ENCODE results near the gene CCKAR. TPM values are rescaled to one million over a fixed set of nuclear protein-coding genes. Genes with fewer than 3 reads are reported as not detected.

Gene CCKAR
- total RNA-seq, 5 donors from 2014 or later (not counting 1 experiment from before 2014, with no cell fraction given), result not detected

DNA sequence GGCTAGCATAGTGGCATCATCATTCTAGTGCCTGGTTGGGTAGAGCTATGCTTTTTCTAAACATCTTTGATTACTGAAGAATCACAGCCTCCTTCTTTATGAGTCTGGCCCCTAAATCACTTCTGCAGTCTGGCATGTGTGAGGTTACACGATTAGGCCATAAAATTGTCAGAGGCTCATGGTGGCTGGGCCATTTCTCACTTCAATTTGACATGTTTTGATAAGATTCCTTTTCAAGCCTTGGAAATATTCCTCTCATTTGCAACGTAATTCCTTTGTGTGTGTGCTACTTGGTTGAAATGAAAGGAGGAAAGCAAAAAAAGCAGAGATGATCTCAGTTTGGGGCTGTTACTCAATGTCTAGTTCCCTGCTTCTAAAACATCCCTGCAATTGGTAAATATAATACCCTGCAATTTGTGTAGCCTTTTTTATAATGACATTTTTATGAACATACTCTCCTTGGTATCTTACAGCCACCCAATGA is 6.2 kb downstream of the CCKAR start:
- H3K4me3 ChIP-seq (ENCODE audit: control insufficient read depth in 1 of 2, extremely low read depth in 1 of 2, low read length in 1 of 2), result no peak overlapping the region
- H3K9me3 Mint-ChIP-seq, result no peaks in the 10 kb centered on the region
- POLR2A ChIA-PET, result interaction anchor here in 1 of 2 donors (0.7 kb wide), 1 partner anchor 1164 kb away, joined by 3 read pairs; no protein-coding TSS in a partner anchor
- no peaks in the 10 kb centered on the region for H3K9me3 ChIP-seq
- H3K4me1 Mint-ChIP-seq, result no peaks in the 10 kb centered on the region
- WGBS (ENCODE audit: insufficient coverage), result no CpG with 5 or more reads among the region's 2 CpGs
- CTCF ChIA-PET, result no interaction called here
- peaks cover 0 to 2% of the 10 kb centered on the region in 2 experiments for H3K27me3 ChIP-seq (replicated peaks in 1 of 2; ENCODE audit: control insufficient read depth in 2 of 2, extremely low read depth in 1 of 2, insufficient read depth in 2 of 2, low read length in 1 of 2)
- H3K4me1 ChIP-seq (ENCODE audit: control insufficient read depth in 1 of 2, extremely low read depth in 1 of 2, insufficient read depth in 2 of 2, low read length in 2 of 2), result no peaks in the 10 kb centered on the region
- peaks cover 3 to 9% of the 10 kb centered on the region in 2 donors for H3K27me3 Mint-ChIP-seq
- H3K36me3 Mint-ChIP-seq, result no peaks in the 10 kb centered on the region
- no peak overlapping the region for H3K27ac ChIP-seq (ENCODE audit: low read length)
- ATAC-seq (replicated peaks in 1 of 4) (no peak), DNase-seq (no peak)
- H3K36me3 ChIP-seq (ENCODE audit: control insufficient read depth in 2 of 2, extremely low read depth in 1 of 2, insufficient read depth in 1 of 2, low read length in 1 of 2), result no peaks in the 10 kb centered on the region
- H3K4me3 Mint-ChIP-seq, result no peak overlapping the region
- no peak overlapping the region for H3K27ac Mint-ChIP-seq

DNA sequence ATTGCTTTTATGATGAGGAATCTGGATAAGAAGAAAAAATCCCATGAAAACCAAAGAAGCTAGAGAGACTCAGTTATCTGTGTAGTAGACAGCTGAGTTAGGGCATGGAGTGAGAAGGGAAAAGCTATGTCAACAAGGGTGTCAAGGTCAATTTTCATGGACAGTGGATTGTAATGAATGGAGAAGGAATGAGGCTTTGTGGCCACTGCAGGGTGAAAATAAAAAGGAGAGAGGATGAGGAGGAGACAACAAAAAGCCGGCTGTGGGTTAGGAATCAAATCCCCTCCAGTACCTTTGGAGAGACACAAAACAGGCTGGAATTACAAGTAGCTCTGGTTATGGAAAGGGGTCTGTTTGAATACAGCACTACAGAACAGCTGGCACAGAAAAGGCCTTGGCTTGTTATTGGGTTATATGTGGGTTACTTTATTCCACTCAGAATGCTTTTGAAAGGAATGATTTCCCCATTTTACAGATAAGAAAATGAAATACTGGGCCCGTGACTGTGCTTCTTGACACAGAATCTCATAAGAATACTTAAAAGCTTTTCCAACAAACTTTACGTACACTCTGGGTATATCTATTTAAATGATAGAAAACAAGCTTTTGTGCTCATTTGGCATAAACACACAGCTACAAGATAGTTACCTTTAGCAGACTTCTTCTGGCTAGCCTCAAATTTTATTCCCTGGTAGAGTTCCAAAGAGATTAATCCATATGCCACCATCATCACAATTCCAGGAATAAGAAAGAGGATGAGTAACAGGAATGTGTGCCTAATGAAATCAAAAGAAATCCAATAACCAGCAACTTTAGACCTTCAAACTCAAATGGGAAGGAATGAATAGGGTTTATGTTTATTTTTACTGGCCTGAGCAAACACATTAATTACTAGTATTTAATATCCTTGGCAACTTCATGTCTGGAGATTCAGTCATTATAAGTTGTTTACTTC is 7.5 kb downstream of the CCKAR start:
- no peaks in the 10 kb centered on the region for H3K4me1 ChIP-seq (ENCODE audit: control insufficient read depth in 1 of 2, extremely low read depth in 1 of 2, insufficient read depth in 2 of 2, low read length in 2 of 2)
- Mint-ChIP-seq H3K27me3 (peaks cover 3 to 5% of the 10 kb centered on the region in 2 donors), H3K9me3 (no peaks in the 10 kb centered on the region), H3K4me1 (no peaks in the 10 kb centered on the region), H3K36me3 (no peaks in the 10 kb centered on the region), H3K27ac (no peak overlapping the region), H3K4me3 (no peak overlapping the region)
- POLR2A ChIA-PET, result interaction anchor here in 1 of 2 donors (0.6 kb wide), 1 partner anchor 85 kb away, joined by 4 read pairs; no protein-coding TSS in a partner anchor
- no peak for ATAC-seq (replicated peaks in 1 of 4)
- no peak overlapping the region for H3K27ac ChIP-seq (ENCODE audit: low read length)
- DNase-seq, result no peak
- no peak overlapping the region for H3K4me3 ChIP-seq (ENCODE audit: control insufficient read depth in 1 of 2, extremely low read depth in 1 of 2, low read length in 1 of 2)
- WGBS (ENCODE audit: insufficient coverage), result no CpG with 5 or more reads among the region's 3 CpGs
- no peaks in the 10 kb centered on the region for H3K36me3 ChIP-seq (ENCODE audit: control insufficient read depth in 2 of 2, extremely low read depth in 1 of 2, insufficient read depth in 1 of 2, low read length in 1 of 2)
- CTCF ChIA-PET, result no interaction called here
- H3K27me3 ChIP-seq (replicated peaks in 1 of 2; ENCODE audit: control insufficient read depth in 2 of 2, extremely low read depth in 1 of 2, insufficient read depth in 2 of 2, low read length in 1 of 2), result no peaks in the 10 kb centered on the region
- no peaks in the 10 kb centered on the region for H3K9me3 ChIP-seq

DNA sequence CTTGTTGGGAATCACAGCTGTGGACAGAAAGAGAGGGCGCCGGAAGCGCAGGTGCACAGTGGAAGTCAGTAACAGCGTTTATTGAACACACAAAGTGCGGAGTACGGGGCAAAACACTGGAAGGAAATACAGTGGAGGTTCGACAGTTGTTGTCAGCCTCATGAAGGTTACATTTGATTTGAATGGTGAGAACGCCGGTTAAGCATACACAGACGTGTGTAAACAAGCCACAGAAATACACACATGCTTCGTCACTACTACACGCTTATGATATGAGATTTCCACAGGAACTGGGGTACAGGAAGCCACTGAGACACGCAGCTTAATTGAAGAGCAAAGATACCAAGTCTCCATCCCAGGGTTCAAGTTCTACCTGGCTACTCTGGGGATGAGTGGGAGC is 12.0 kb downstream of the CCKAR start:
- no peak for DNase-seq
- ChIA-PET POLR2A (no interaction called here), CTCF (interaction anchor here in 1 of 2 donors (0.8 kb wide), 1 partner anchor 17 kb away, joined by 3 read pairs; no protein-coding TSS in a partner anchor)
- Histone ChIP-seq H3K27me3 (replicated peaks in 1 of 2; ENCODE audit: control insufficient read depth in 2 of 2, extremely low read depth in 1 of 2, insufficient read depth in 2 of 2, low read length in 1 of 2) (peaks cover 0 to 7% of the 10 kb centered on the region in 2 experiments), H3K36me3 (ENCODE audit: control insufficient read depth in 2 of 2, extremely low read depth in 1 of 2, insufficient read depth in 1 of 2, low read length in 1 of 2) (no peaks in the 10 kb centered on the region), H3K4me1 (ENCODE audit: control insufficient read depth in 1 of 2, extremely low read depth in 1 of 2, insufficient read depth in 2 of 2, low read length in 2 of 2) (no peaks in the 10 kb centered on the region), H3K27ac (ENCODE audit: low read length) (no peak overlapping the region), H3K4me3 (ENCODE audit: control insufficient read depth in 1 of 2, extremely low read depth in 1 of 2, low read length in 1 of 2) (no peak overlapping the region), H3K9me3 (no peaks in the 10 kb centered on the region)
- H3K4me3 Mint-ChIP-seq, result no peak overlapping the region
- 97% methylated on average over 6 of the region's 13 CpGs for WGBS (ENCODE audit: insufficient coverage)
- ATAC-seq (replicated peaks in 1 of 4), result no peak
- H3K27ac Mint-ChIP-seq, result no peak overlapping the region
- peaks cover 5 to 7% of the 10 kb centered on the region in 2 donors for H3K27me3 Mint-ChIP-seq
- H3K4me1 Mint-ChIP-seq, result no peaks in the 10 kb centered on the region
- no peaks in the 10 kb centered on the region for H3K9me3 Mint-ChIP-seq
- no peaks in the 10 kb centered on the region for H3K36me3 Mint-ChIP-seq

DNA sequence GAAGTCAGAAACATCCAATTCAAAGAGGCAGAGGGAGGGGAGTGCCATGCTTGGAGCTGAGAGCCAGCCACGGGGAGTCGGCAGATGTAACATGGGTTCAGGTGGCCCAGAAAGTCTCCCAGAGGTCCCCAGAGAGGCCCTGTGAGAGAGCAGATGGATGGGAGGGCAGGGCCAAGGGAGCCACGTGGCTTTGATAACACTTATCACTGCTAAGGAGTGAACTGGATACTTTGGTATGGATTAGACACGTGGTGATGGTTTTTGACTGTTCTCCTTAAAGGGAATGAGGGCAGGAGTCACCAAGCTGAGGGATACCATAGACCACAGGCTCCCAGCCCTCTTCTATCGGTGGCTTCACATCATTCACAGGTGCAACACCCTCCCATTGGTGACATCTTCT is 13.7 kb downstream of the CCKAR start:
- no peak for ATAC-seq (replicated peaks in 1 of 4)
- Histone ChIP-seq H3K4me3 (ENCODE audit: control insufficient read depth in 1 of 2, extremely low read depth in 1 of 2, low read length in 1 of 2) (no peak overlapping the region), H3K27ac (ENCODE audit: low read length) (no peak overlapping the region), H3K9me3 (no peaks in the 10 kb centered on the region), H3K27me3 (replicated peaks in 1 of 2; ENCODE audit: control insufficient read depth in 2 of 2, extremely low read depth in 1 of 2, insufficient read depth in 2 of 2, low read length in 1 of 2) (peaks cover 0 to 7% of the 10 kb centered on the region in 2 experiments), H3K4me1 (ENCODE audit: control insufficient read depth in 1 of 2, extremely low read depth in 1 of 2, insufficient read depth in 2 of 2, low read length in 2 of 2) (no peaks in the 10 kb centered on the region), H3K36me3 (ENCODE audit: control insufficient read depth in 2 of 2, extremely low read depth in 1 of 2, insufficient read depth in 1 of 2, low read length in 1 of 2) (no peaks in the 10 kb centered on the region)
- H3K9me3 Mint-ChIP-seq, result peaks cover 0 to 3% (median 0%) of the 10 kb centered on the region in 3 donors
- no peak for DNase-seq
- ChIA-PET POLR2A (no interaction called here), CTCF (interaction anchor here in 1 of 2 donors (0.8 kb wide), 1 partner anchor 14 kb away, joined by 3 read pairs; no protein-coding TSS in a partner anchor)
- H3K36me3 Mint-ChIP-seq, result no peaks in the 10 kb centered on the region
- H3K27me3 Mint-ChIP-seq, result peaks cover 5 to 12% of the 10 kb centered on the region in 2 donors
- 66% methylated on average over 3 of the region's 5 CpGs for WGBS (ENCODE audit: insufficient coverage)
- H3K27ac Mint-ChIP-seq, result no peak overlapping the region
- no peaks in the 10 kb centered on the region for H3K4me1 Mint-ChIP-seq
- H3K4me3 Mint-ChIP-seq, result no peak overlapping the region

DNA sequence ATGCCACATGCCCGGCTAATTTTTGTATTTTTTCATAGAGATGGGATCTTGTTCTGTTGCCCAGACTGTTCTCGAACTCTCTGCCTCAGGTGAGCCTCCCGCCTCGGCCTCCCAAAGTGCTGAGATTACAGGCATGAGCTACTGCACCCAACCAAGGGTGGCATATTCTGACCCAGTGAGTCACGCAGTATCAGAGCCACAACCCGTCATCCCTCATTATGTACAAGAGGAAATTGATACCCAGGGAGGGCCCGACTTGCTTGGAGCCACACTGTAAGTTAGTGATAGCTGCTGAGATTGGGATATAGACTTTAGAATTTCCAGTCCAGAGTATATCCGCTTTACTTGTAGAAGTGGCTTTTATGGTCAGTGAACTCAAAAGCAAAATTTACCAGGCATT is 14.6 kb downstream of the CCKAR start:
- ATAC-seq (replicated peaks in 1 of 4), result no peak
- ChIA-PET CTCF (no interaction called here), POLR2A (no interaction called here)
- no peak overlapping the region for H3K4me3 ChIP-seq (ENCODE audit: control insufficient read depth in 1 of 2, extremely low read depth in 1 of 2, low read length in 1 of 2)
- Mint-ChIP-seq H3K27ac (no peak overlapping the region), H3K27me3 (peaks cover 6 to 15% of the 10 kb centered on the region in 2 donors), H3K4me3 (no peak overlapping the region), H3K4me1 (no peaks in the 10 kb centered on the region), H3K36me3 (no peaks in the 10 kb centered on the region), H3K9me3 (peaks cover 0 to 3% (median 0%) of the 10 kb centered on the region in 3 donors)
- no peak overlapping the region for H3K27ac ChIP-seq (ENCODE audit: low read length)
- no peaks in the 10 kb centered on the region for H3K36me3 ChIP-seq (ENCODE audit: control insufficient read depth in 2 of 2, extremely low read depth in 1 of 2, insufficient read depth in 1 of 2, low read length in 1 of 2)
- DNase-seq, result no peak
- H3K4me1 ChIP-seq (ENCODE audit: control insufficient read depth in 1 of 2, extremely low read depth in 1 of 2, insufficient read depth in 2 of 2, low read length in 2 of 2), result no peaks in the 10 kb centered on the region
- no peaks in the 10 kb centered on the region for H3K9me3 ChIP-seq
- H3K27me3 ChIP-seq (replicated peaks in 1 of 2; ENCODE audit: control insufficient read depth in 2 of 2, extremely low read depth in 1 of 2, insufficient read depth in 2 of 2, low read length in 1 of 2), result peaks cover 0 to 7% of the 10 kb centered on the region in 2 experiments
- 58% methylated on average over 3 of the region's 8 CpGs for WGBS (ENCODE audit: insufficient coverage)

DNA sequence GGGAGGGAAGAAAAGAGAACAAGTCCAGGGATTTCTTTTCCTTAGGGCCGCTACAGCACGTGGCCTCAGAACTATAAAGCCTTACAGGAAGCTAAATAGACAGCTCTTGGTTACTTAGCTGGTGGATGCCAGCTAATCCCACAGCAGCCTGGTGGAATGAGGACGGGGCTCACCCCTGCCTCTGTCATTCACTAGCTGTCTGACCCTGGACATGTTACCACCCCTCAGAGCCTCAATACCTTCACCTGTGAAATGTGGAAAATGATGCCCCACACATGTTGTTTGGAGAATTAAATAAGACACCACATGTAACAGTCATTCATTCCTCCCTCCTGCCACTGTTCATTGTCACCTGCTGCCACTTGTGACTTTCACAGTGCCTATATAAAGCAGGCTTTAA is 15.7 kb downstream of the CCKAR start:
- no peak for ATAC-seq (replicated peaks in 1 of 4)
- CTCF ChIA-PET, result interaction anchor here in 1 of 2 donors (0.7 kb wide), 1 partner anchor 15 kb away, joined by 9 read pairs; no protein-coding TSS in a partner anchor
- H3K4me3 Mint-ChIP-seq, result no peak overlapping the region

More for the DNA sequence above, 15.7 kb downstream of the CCKAR start:
- Mint-ChIP-seq H3K9me3 (peaks cover 0 to 3% (median 0%) of the 10 kb centered on the region in 3 donors), H3K36me3 (no peaks in the 10 kb centered on the region), H3K27ac (no peak overlapping the region), H3K27me3 (peaks cover 8 to 15% of the 10 kb centered on the region in 2 donors), H3K4me1 (no peaks in the 10 kb centered on the region)
- H3K9me3 ChIP-seq, result no peaks in the 10 kb centered on the region
- POLR2A ChIA-PET, result interaction anchor here in 1 of 2 donors (0.7 kb wide), 1 partner anchor 16 kb away, joined by 8 read pairs; no protein-coding TSS in a partner anchor
- H3K4me3 ChIP-seq (ENCODE audit: control insufficient read depth in 1 of 2, extremely low read depth in 1 of 2, low read length in 1 of 2), result no peak overlapping the region
- no peak for DNase-seq
- no peak overlapping the region for H3K27ac ChIP-seq (ENCODE audit: low read length)
- H3K4me1 ChIP-seq (ENCODE audit: control insufficient read depth in 1 of 2, extremely low read depth in 1 of 2, insufficient read depth in 2 of 2, low read length in 2 of 2), result no peaks in the 10 kb centered on the region
- no peaks in the 10 kb centered on the region for H3K36me3 ChIP-seq (ENCODE audit: control insufficient read depth in 2 of 2, extremely low read depth in 1 of 2, insufficient read depth in 1 of 2, low read length in 1 of 2)
- WGBS (ENCODE audit: insufficient coverage), result 94% methylated on average over 2 of the region's 3 CpGs
- peaks cover 0 to 7% of the 10 kb centered on the region in 2 experiments for H3K27me3 ChIP-seq (replicated peaks in 1 of 2; ENCODE audit: control insufficient read depth in 2 of 2, extremely low read depth in 1 of 2, insufficient read depth in 2 of 2, low read length in 1 of 2)
